HepG2 (cell line): ENCODE data around the gene HHLA2. TPM values are rescaled to one million over a fixed set of nuclear protein-coding genes. Genes with fewer than 3 reads are reported as not detected.

Experiments used
- ATAC-seq: fragments of 200-7000 bp; cut with Tn5 transposase; 3 replicates; pipeline ENCODE4 v1.9.1; 2020; ENCODE audit warnings: mild to moderate bottlenecking, moderate library complexity
- BruUV-seq: library from RNA; stranded (reverse); fragments of 400-500 nt; replicated peaks from 2 replicates; lab custom pipeline; 2021; lab: Mats Ljungman, UMichigan
- CTCF ChIA-PET: fragments of 300-600 bp; formaldehyde crosslinking; extraction: SDS; loops from one replicate; lab custom pipeline; 2021; ENCODE audit warnings: low total read pairs, inconsistent platforms, low intra/inter-chr PET ratio; lab: Yijun Ruan, JAX
- POLR2A ChIA-PET: fragments of 350-600 bp; sonication (Branson Sonifier 250); formaldehyde crosslinking; loops from one replicate; lab custom pipeline; 2020; ENCODE audit warnings: antibody characterized with exemption, inconsistent platforms; lab: Yijun Ruan, JAX
- DNase-seq: peaks from one replicate; pipeline ENCODE4 v3.0.0-alpha.2; 2015; ENCODE audit warnings: low spot score
- FAIRE-seq: peaks from 3 replicates; lab custom pipeline; 2011; peaks lifted over from hg19 to GRCh38; lab: Jason Lieb, UNC
- H2AFZ ChIP-seq: one replicate; pipeline ENCODE4 v1.6.1; 2011; ENCODE audit warnings: low read length, inconsistent platforms
- H3K27ac ChIP-seq: fragments of 300-600 bp; 3 replicates; pipeline ENCODE4 v1.8.0; 2011; ENCODE audit warnings: mixed run types, mild to moderate bottlenecking, mixed read lengths, low read length, inconsistent platforms; ENCODE audit not compliant: insufficient read depth; ENCODE audit errors: extremely low read length
- H3K27me3 ChIP-seq, 2 experiments: fragments of 200-600 bp in 1 of 2; 2 replicates in 1 of 2; 3 replicates in 1 of 2; pipeline versions ENCODE4 v1.6.0 to v1.8.0; 2011; ENCODE audit warnings: low read length in 2 of 2, mild to moderate bottlenecking in 2 of 2, moderate library complexity in 2 of 2, inconsistent platforms in 1 of 2; ENCODE audit not compliant: insufficient read depth in 2 of 2, control insufficient read depth in 1 of 2
- H3K36me3 ChIP-seq, 2 experiments: fragments of 200-600 bp in 1 of 2; replicated peaks in 1 of 2; 2 replicates in 1 of 2; 3 replicates in 1 of 2; pipeline versions ENCODE4 v1.5.1 to v1.8.0; 2011; ENCODE audit warnings: low read length in 2 of 2, inconsistent platforms in 1 of 2; ENCODE audit not compliant: insufficient read depth in 2 of 2, control insufficient read depth in 1 of 2
- H3K4me1 ChIP-seq: 2 replicates; pipeline ENCODE4 v1.5.1; 2012; ENCODE audit warnings: low read length, inconsistent platforms; ENCODE audit not compliant: insufficient read depth
- H3K4me2 ChIP-seq: 2 replicates; pipeline ENCODE4 v1.6.0; 2011; ENCODE audit warnings: low read depth, low read length, inconsistent platforms
- H3K4me3 ChIP-seq, 3 experiments: fragments of 200-600 bp in 1 of 3; sonication (generic), shearing (Covaris generic) in 1 of 3; replicated peaks in 1 of 3; 2 replicates each; pipeline ENCODE4 v1.5.1; 2011 to 2016; ENCODE audit warnings: low read length in 3 of 3, inconsistent platforms in 2 of 3, low read depth in 2 of 3, mild to moderate bottlenecking in 2 of 3, control low read depth in 1 of 3, mixed read lengths in 1 of 3; ENCODE audit not compliant: insufficient read depth in 1 of 3
- H3K79me2 ChIP-seq: one replicate; pipeline ENCODE4 v1.6.1; 2011; ENCODE audit warnings: low read length, inconsistent platforms; ENCODE audit not compliant: insufficient read depth
- H3K9ac ChIP-seq: 2 replicates; pipeline ENCODE4 v1.6.0; 2011; ENCODE audit warnings: mild to moderate bottlenecking, low read depth, low read length, inconsistent platforms; ENCODE audit not compliant: insufficient read depth
- H3K9me3 ChIP-seq: 2 replicates; pipeline ENCODE4 v1.5.1; 2012; ENCODE audit warnings: mild to moderate bottlenecking, low read length
- H4K20me1 ChIP-seq: 2 replicates; pipeline ENCODE4 v1.6.0; 2011; ENCODE audit warnings: inconsistent platforms, mild to moderate bottlenecking, low read length, moderate library complexity; ENCODE audit not compliant: insufficient read depth
- ATAD3A ChIP-seq: sonication (generic); formaldehyde crosslinking; IDR thresholded peaks from 2 replicates; pipeline ENCODE4 v1.4.0; 2020; ENCODE audit warnings: missing genetic modification reagents
- ATF5 ChIP-seq: sonication (generic); formaldehyde crosslinking; IDR thresholded peaks from 2 replicates; pipeline ENCODE4 v1.4.0; 2020; ENCODE audit warnings: mild to moderate bottlenecking, low read depth, missing genetic modification reagents
- DNMT3B ChIP-seq: conservative IDR thresholded peaks from 2 replicates; pipeline ENCODE4 v1.6.1; 2016; ENCODE audit warnings: missing biosample characterization, control low read depth
- ELF4 ChIP-seq: sonication (generic); formaldehyde crosslinking; IDR thresholded peaks from 2 replicates; pipeline ENCODE4 v1.5.0; 2020; ENCODE audit warnings: missing genetic modification reagents, mild to moderate bottlenecking, moderate library complexity, borderline replicate concordance
- HMGA1 ChIP-seq: sonication (generic); formaldehyde crosslinking; conservative IDR thresholded peaks from 2 replicates; pipeline ENCODE4 v1.4.0; 2020; ENCODE audit warnings: missing genetic modification reagents
- HOXA5 ChIP-seq: sonication (generic); formaldehyde crosslinking; IDR thresholded peaks from 2 replicates; pipeline ENCODE4 v1.4.0; 2020; ENCODE audit warnings: missing genetic modification reagents
- PREB ChIP-seq: sonication (generic); formaldehyde crosslinking; IDR thresholded peaks from 2 replicates; pipeline ENCODE4 v1.4.0; 2020; ENCODE audit warnings: missing genetic modification reagents
- SIN3B ChIP-seq: fragments of 150-350 bp; IDR thresholded peaks from 2 replicates; pipeline ENCODE4 v1.6.1; 2014; ENCODE audit warnings: low read length
- TEAD3 ChIP-seq: optimal IDR thresholded peaks from 2 replicates; pipeline ENCODE3; 2016; ENCODE audit warnings: borderline replicate concordance
- TOPORS ChIP-seq: sonication (generic); formaldehyde crosslinking; IDR thresholded peaks from 2 replicates; pipeline ENCODE4 v1.8.0; 2023; ENCODE audit warnings: mild to moderate bottlenecking, missing genetic modification reagents
- ZC3H4 ChIP-seq: sonication (generic); formaldehyde crosslinking; IDR thresholded peaks from 2 replicates; pipeline ENCODE4 v1.4.0; 2020; ENCODE audit warnings: missing genetic modification reagents, borderline replicate concordance
- ZNF34 ChIP-seq: sonication (generic); formaldehyde crosslinking; IDR thresholded peaks from 2 replicates; pipeline ENCODE4 v1.4.0; 2020; ENCODE audit warnings: mild to moderate bottlenecking, missing genetic modification reagents, borderline replicate concordance
- ZNF768 ChIP-seq: sonication (generic); formaldehyde crosslinking; IDR thresholded peaks from 2 replicates; pipeline ENCODE4 v1.4.0; 2020; ENCODE audit warnings: missing genetic modification reagents
- ZXDC ChIP-seq: sonication (generic); formaldehyde crosslinking; IDR thresholded peaks from 2 replicates; pipeline ENCODE4 v1.5.0; 2020; ENCODE audit warnings: mild to moderate bottlenecking, missing genetic modification reagents
- ZZZ3 ChIP-seq: sonication (generic); formaldehyde crosslinking; IDR thresholded peaks from 2 replicates; pipeline ENCODE4 v1.4.0; 2020; ENCODE audit warnings: missing genetic modification reagents, mild to moderate bottlenecking, borderline replicate concordance
- WGBS: methylation state at CpG from one replicate; pipeline ENCODE4 v1.1.6; 2017; ENCODE audit warnings: low lambda C conversion rate; 5-methylcytosine and 5-hydroxymethylcytosine counted together
- in situ Hi-C: cut with HindIII; loops from 2 replicates; pipeline ENCODE4 v1.10.0; 2017; ENCODE audit warnings: low pct_unique_long_range_greater_than_20kb; ENCODE audit not compliant: extremely low pct_ligation_motif_present
- intact Hi-C: fragments of 100-400 bp; cut with micrococcal nuclease; formaldehyde crosslinking; loops from one replicate; pipeline ENCODE4 v1.10.0; 2022; ENCODE audit not compliant: unreplicated experiment
- polyA plus RNA-seq, 8 experiments: library from polyadenylated mRNA; depleted of rRNA in 3 of 8; stranded (reverse) in 7 of 8; unstranded in 1 of 8; fragments of >200 nt; fragmentation: Illumina TruSeq in 4 of 8; extraction: Trizol in 4 of 8; gene quantifications; 2 replicates each; pipeline versions ENCODE4 v1.2.1 to v1.2.3, GENCODE V29; 2011 to 2016; ENCODE audit warnings: low read depth in 4 of 8, missing spikeins in 1 of 8, mixed read lengths in 1 of 8; ENCODE audit not compliant: insufficient read depth in 1 of 8
- total RNA-seq, 5 experiments: library from RNA; depleted of rRNA; stranded (reverse); fragments of >200 nt; fragmentation: Illumina TruSeq; extraction: Trizol; gene quantifications; 2 replicates each; pipeline ENCODE4 v1.2.3, GENCODE V29; 2016; ENCODE audit warnings: low read depth in 1 of 5
- TF ChIP-seq, protein P1 (sequence below): sonication (generic); formaldehyde crosslinking; IDR thresholded peaks from 2 replicates; pipeline ENCODE4 v1.9.0; 2021; ENCODE audit warnings: mild to moderate bottlenecking, missing genetic modification reagents

HHLA2 gene
- total and polyA plus RNA-seq, 2 of the 13 experiments (the other 11 are each of a cell fraction or from before 2014, with no cell fraction given) = not detected

DNA sequence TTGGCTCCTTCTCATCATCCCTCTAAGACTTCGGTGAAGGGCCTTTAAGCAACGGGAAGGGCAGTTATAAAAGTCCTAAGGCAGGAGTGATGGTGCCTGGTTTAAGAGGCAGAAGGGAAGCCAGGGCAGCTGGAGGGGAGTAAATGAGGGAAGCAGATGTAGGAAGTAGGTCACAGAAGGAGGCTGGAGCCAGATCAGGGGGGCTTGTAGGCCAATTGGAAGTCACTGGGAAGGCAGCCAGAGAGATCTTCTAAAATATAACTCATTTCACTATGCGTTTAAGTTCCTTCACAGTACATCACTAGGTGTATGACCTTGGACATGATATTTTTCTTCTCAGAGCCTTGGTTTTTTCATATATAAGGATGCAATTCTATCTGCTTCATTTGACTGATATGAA lies 119.3 kb downstream of the HHLA2 start:
- H3K27ac ChIP-seq = no peak overlapping the region
- H3K9me3 ChIP-seq = no peaks in the 10 kb centered on the region
- H3K79me2 ChIP-seq = no peaks in the 10 kb centered on the region
- FAIRE-seq = no peak
- no peaks in the 10 kb centered on the region for H4K20me1 ChIP-seq
- H3K9ac ChIP-seq = no peak overlapping the region
- intact Hi-C loops = no loop called here
- DNase-seq = no peak
- CTCF ChIA-PET = no interaction called here
- no peak overlapping the region for H3K4me3 ChIP-seq
- 32% methylated on average over 3 of the region's 3 CpGs for WGBS
- in situ Hi-C loops = no loop called here
- no peak for ATAC-seq
- no peak overlapping the region for H3K4me2 ChIP-seq
- POLR2A ChIA-PET = no interaction called here
- H3K27me3 ChIP-seq = peaks cover 0 to 1% of the 10 kb centered on the region in 2 experiments; a peak in 2 of 5 replicates
- BruUV-seq = no TSS peak
- no peaks in the 10 kb centered on the region for H3K36me3 ChIP-seq
- H3K4me1 ChIP-seq = no peaks in the 10 kb centered on the region
- H2AFZ ChIP-seq = no peak overlapping the region
- TF ChIP-seq ZNF34 (CRISPR knock-in tag) = no peak
- TF ChIP-seq DNMT3B = no peak
- no peak for TF ChIP-seq HOXA5 (CRISPR knock-in tag)
- TF ChIP-seq ZXDC (CRISPR knock-in tag) = no peak
- no peak for TF ChIP-seq ELF4 (CRISPR knock-in tag)
- no peak for TF ChIP-seq TOPORS (CRISPR knock-in tag)
- no peak for TF ChIP-seq TEAD3
- no peak for TF ChIP-seq ZZZ3
- TF ChIP-seq ZNF768 (CRISPR knock-in tag) = no peak
- TF ChIP-seq HMGA1 = no peak
- no peak for TF ChIP-seq SIN3B
- TF ChIP-seq ZC3H4 (CRISPR knock-in tag) = no peak
- TF ChIP-seq ATF5 (CRISPR knock-in tag) = no peak
- TF ChIP-seq PREB (CRISPR knock-in tag) = no peak
- TF ChIP-seq ATAD3A (CRISPR knock-in tag) = no peak
- TF ChIP-seq, protein P1, sequence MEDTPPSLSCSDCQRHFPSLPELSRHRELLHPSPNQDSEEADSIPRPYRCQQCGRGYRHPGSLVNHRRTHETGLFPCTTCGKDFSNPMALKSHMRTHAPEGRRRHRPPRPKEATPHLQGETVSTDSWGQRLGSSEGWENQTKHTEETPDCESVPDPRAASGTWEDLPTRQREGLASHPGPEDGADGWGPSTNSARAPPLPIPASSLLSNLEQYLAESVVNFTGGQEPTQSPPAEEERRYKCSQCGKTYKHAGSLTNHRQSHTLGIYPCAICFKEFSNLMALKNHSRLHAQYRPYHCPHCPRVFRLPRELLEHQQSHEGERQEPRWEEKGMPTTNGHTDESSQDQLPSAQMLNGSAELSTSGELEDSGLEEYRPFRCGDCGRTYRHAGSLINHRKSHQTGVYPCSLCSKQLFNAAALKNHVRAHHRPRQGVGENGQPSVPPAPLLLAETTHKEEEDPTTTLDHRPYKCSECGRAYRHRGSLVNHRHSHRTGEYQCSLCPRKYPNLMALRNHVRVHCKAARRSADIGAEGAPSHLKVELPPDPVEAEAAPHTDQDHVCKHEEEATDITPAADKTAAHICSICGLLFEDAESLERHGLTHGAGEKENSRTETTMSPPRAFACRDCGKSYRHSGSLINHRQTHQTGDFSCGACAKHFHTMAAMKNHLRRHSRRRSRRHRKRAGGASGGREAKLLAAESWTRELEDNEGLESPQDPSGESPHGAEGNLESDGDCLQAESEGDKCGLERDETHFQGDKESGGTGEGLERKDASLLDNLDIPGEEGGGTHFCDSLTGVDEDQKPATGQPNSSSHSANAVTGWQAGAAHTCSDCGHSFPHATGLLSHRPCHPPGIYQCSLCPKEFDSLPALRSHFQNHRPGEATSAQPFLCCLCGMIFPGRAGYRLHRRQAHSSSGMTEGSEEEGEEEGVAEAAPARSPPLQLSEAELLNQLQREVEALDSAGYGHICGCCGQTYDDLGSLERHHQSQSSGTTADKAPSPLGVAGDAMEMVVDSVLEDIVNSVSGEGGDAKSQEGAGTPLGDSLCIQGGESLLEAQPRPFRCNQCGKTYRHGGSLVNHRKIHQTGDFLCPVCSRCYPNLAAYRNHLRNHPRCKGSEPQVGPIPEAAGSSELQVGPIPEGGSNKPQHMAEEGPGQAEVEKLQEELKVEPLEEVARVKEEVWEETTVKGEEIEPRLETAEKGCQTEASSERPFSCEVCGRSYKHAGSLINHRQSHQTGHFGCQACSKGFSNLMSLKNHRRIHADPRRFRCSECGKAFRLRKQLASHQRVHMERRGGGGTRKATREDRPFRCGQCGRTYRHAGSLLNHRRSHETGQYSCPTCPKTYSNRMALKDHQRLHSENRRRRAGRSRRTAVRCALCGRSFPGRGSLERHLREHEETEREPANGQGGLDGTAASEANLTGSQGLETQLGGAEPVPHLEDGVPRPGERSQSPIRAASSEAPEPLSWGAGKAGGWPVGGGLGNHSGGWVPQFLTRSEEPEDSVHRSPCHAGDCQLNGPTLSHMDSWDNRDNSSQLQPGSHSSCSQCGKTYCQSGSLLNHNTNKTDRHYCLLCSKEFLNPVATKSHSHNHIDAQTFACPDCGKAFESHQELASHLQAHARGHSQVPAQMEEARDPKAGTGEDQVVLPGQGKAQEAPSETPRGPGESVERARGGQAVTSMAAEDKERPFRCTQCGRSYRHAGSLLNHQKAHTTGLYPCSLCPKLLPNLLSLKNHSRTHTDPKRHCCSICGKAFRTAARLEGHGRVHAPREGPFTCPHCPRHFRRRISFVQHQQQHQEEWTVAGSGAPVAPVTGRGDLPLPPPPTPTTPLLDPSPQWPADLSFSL (CRISPR knock-in tag) = no peak
